ENCODE data around the gene FSTL5.

DNA sequence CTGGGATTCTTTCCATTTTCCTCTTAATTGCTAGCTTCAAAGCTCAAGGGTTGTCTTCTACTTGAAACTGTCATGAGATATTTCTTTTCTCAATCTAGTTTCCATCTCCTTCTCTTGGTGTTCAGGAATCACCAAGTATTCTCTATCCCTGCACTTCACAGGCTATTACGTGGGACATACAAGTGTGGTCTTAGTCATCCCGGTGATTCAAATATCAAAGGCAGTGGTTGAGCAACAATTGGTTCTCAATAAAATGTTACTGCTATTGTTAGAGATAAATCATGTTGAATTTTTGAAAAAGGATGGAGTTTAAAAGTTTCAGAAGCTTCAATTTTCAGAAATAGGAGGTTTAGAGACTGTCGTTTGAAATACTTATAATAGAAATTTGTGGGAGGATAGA lies 812.9 kb downstream of the FSTL5 start:
- TF ChIP-seq, protein P1, sequence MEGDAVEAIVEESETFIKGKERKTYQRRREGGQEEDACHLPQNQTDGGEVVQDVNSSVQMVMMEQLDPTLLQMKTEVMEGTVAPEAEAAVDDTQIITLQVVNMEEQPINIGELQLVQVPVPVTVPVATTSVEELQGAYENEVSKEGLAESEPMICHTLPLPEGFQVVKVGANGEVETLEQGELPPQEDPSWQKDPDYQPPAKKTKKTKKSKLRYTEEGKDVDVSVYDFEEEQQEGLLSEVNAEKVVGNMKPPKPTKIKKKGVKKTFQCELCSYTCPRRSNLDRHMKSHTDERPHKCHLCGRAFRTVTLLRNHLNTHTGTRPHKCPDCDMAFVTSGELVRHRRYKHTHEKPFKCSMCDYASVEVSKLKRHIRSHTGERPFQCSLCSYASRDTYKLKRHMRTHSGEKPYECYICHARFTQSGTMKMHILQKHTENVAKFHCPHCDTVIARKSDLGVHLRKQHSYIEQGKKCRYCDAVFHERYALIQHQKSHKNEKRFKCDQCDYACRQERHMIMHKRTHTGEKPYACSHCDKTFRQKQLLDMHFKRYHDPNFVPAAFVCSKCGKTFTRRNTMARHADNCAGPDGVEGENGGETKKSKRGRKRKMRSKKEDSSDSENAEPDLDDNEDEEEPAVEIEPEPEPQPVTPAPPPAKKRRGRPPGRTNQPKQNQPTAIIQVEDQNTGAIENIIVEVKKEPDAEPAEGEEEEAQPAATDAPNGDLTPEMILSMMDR (IDR thresholded peaks at IDR 0.05), result no peak
- TF ChIP-seq POLR2A (IDR thresholded peaks at IDR 0.05), result no peak
